WTC11 (cell line): ENCODE results near the gene SECTM1.
"Not testable (repeated sequence)": the region's sequence is repeated elsewhere in the genome, so short reads cannot be mapped to it uniquely, and the experiment has no call there.

Experiments used
- ATF3 ChIP-seq: sonication (generic); formaldehyde crosslinking; conservative IDR thresholded peaks from 2 replicates; pipeline ENCODE4 v1.8.1; 2022; ENCODE audit warnings: mild to moderate bottlenecking, missing genetic modification reagents
- CTCF ChIP-seq: fragments of 200-600 bp; IDR thresholded peaks from 2 replicates; pipeline ENCODE4 v1.8.0; 2022; ENCODE audit warnings: antibody characterized with exemption
- ELF4 ChIP-seq: sonication (generic); formaldehyde crosslinking; IDR thresholded peaks from 2 replicates; pipeline ENCODE4 v1.8.1; 2022; ENCODE audit warnings: low read depth, mild to moderate bottlenecking, moderate library complexity, missing genetic modification reagents
- FOXP4 ChIP-seq: sonication (generic); formaldehyde crosslinking; IDR thresholded peaks from 2 replicates; pipeline ENCODE4 v1.8.0; 2022; ENCODE audit warnings: mild to moderate bottlenecking, missing genetic modification reagents
- HMGXB4 ChIP-seq: sonication (generic); formaldehyde crosslinking; IDR thresholded peaks from 2 replicates; pipeline ENCODE4 v1.8.1; 2023; ENCODE audit warnings: mild to moderate bottlenecking, moderate library complexity, missing genetic modification reagents
- MAX ChIP-seq: sonication (generic); formaldehyde crosslinking; IDR thresholded peaks from 2 replicates; pipeline ENCODE4 v1.8.0; 2022; ENCODE audit warnings: mild to moderate bottlenecking, missing genetic modification reagents
- NFYB ChIP-seq: sonication (generic); formaldehyde crosslinking; conservative IDR thresholded peaks from 2 replicates; pipeline ENCODE4 v1.8.0; 2022; ENCODE audit warnings: low read depth, missing genetic modification reagents
- SP1 ChIP-seq: sonication (generic); formaldehyde crosslinking; conservative IDR thresholded peaks from 2 replicates; pipeline ENCODE4 v1.8.1; 2022; ENCODE audit warnings: missing genetic modification reagents
- USF1 ChIP-seq: sonication (generic); formaldehyde crosslinking; IDR thresholded peaks from 2 replicates; pipeline ENCODE4 v1.8.0; 2022; ENCODE audit warnings: mild to moderate bottlenecking, missing genetic modification reagents

GRCh38 chr17:82382220-82382932 lies 48.8 kb upstream of the SECTM1 start:
- not testable (repeated sequence) for TF ChIP-seq NFYB (CRISPR knock-in tag); MAX; ATF3; CTCF; USF1 (CRISPR knock-in tag); ELF4; SP1; HMGXB4 (CRISPR knock-in tag); FOXP4 (CRISPR knock-in tag)
